ENCODE data around the gene PREP.

PREP gene

GRCh38 chr6:105322499-105323225 lies 80.2 kb downstream of the PREP start:
- Histone ChIP-seq H3K9me2 (replicated peaks; ENCODE audit: insufficient read depth, low read length) (no peaks in the 10 kb centered on the region), H3F3A (ENCODE audit: insufficient read depth) (no peaks in the 10 kb centered on the region), H2AFZ (ENCODE audit: low read depth, low read length, severe bottlenecking) (no peak overlapping the region), H4K20me1 (ENCODE audit: low read depth, low read length) (no peaks in the 10 kb centered on the region), H3K4me2 (ENCODE audit: low read depth, low read length, poor library complexity, severe bottlenecking) (no peak overlapping the region), H3K9ac (ENCODE audit: low read length) (no peak overlapping the region), H3K27me3 (ENCODE audit: low read length) (no peaks in the 10 kb centered on the region), H3K4me3 (ENCODE audit: insufficient read depth, low read length, poor library complexity, severe bottlenecking) (no peak overlapping the region), H3K79me2 (ENCODE audit: insufficient read depth, low read length) (no peaks in the 10 kb centered on the region), H3K9me3 (ENCODE audit: insufficient read depth, low read length) (no peaks in the 10 kb centered on the region), H3K27ac (ENCODE audit: low read depth, low read length) (no peak overlapping the region), H3K36me3 (ENCODE audit: low read length) (no peaks in the 10 kb centered on the region)
- TF ChIP-seq EZH2phosphoT487 (conservative IDR thresholded peaks at IDR 0.05; ENCODE audit: low read length), result no peak
- no peak for TF ChIP-seq CTCF (IDR thresholded peaks at IDR 0.05; ENCODE audit: insufficient read depth, low read length, poor library complexity, severe bottlenecking)

GRCh38 chr6:105321728-105322127 lies 81.2 kb downstream of the PREP start:
- Histone ChIP-seq H3K4me2 (ENCODE audit: low read depth, low read length, poor library complexity, severe bottlenecking) (no peak overlapping the region), H3K36me3 (ENCODE audit: low read length) (no peaks in the 10 kb centered on the region), H3K9me2 (replicated peaks; ENCODE audit: insufficient read depth, low read length) (no peaks in the 10 kb centered on the region), H2AFZ (ENCODE audit: low read depth, low read length, severe bottlenecking) (no peak overlapping the region), H3K4me3 (ENCODE audit: insufficient read depth, low read length, poor library complexity, severe bottlenecking) (no peak overlapping the region), H4K20me1 (ENCODE audit: low read depth, low read length) (no peaks in the 10 kb centered on the region), H3K9me3 (ENCODE audit: insufficient read depth, low read length) (no peaks in the 10 kb centered on the region), H3K27me3 (ENCODE audit: low read length) (no peaks in the 10 kb centered on the region), H3K27ac (ENCODE audit: low read depth, low read length) (no peak overlapping the region), H3K9ac (ENCODE audit: low read length) (no peak overlapping the region), H3F3A (ENCODE audit: insufficient read depth) (no peaks in the 10 kb centered on the region), H3K79me2 (ENCODE audit: insufficient read depth, low read length) (no peaks in the 10 kb centered on the region)
- TF ChIP-seq CTCF (IDR thresholded peaks at IDR 0.05; ENCODE audit: insufficient read depth, low read length, poor library complexity, severe bottlenecking) (no peak), EZH2phosphoT487 (conservative IDR thresholded peaks at IDR 0.05; ENCODE audit: low read length) (no peak)

- Histone ChIP-seq H3K27me3 (ENCODE audit: low read length) (no peaks in the 10 kb centered on the region), H3K4me3 (ENCODE audit: insufficient read depth, low read length, poor library complexity, severe bottlenecking) (no peak overlapping the region), H3K9me2 (replicated peaks; ENCODE audit: insufficient read depth, low read length) (no peaks in the 10 kb centered on the region), H2AFZ (ENCODE audit: low read depth, low read length, severe bottlenecking) (no peak overlapping the region), H3K36me3 (ENCODE audit: low read length) (no peaks in the 10 kb centered on the region), H4K20me1 (ENCODE audit: low read depth, low read length) (no peaks in the 10 kb centered on the region), H3K27ac (ENCODE audit: low read depth, low read length) (no peak overlapping the region), H3K4me2 (ENCODE audit: low read depth, low read length, poor library complexity, severe bottlenecking) (no peak overlapping the region), H3K9me3 (ENCODE audit: insufficient read depth, low read length) (no peaks in the 10 kb centered on the region), H3F3A (ENCODE audit: insufficient read depth) (no peaks in the 10 kb centered on the region), H3K9ac (ENCODE audit: low read length) (no peak overlapping the region), H3K79me2 (ENCODE audit: insufficient read depth, low read length) (no peaks in the 10 kb centered on the region)
- no peak for TF ChIP-seq EZH2phosphoT487 (conservative IDR thresholded peaks at IDR 0.05; ENCODE audit: low read length)
- no peak for TF ChIP-seq CTCF (IDR thresholded peaks at IDR 0.05; ENCODE audit: insufficient read depth, low read length, poor library complexity, severe bottlenecking)
Observed at GRCh38 chr6:105321207-105321606, 81.7 kb downstream of the PREP start.
